OCI-LY3 (cell line): ENCODE measurements around the gene IFNLR1.

ENCODE experiments used
- H2AFZ ChIP-seq: fragments of 200-600, 300-600 bp; shearing (Covaris generic); 2 replicates; pipeline ENCODE4 v1.6.0; 2014; ENCODE audit warnings: antibody characterized with exemption, low read depth, low read length
- H3K27ac ChIP-seq: fragments of 200-600, 300-600 bp; sonication (generic); 2 replicates; pipeline ENCODE4 v1.5.1; 2014; ENCODE audit warnings: mild to moderate bottlenecking, low read length, moderate library complexity, mixed read lengths
- H3K27me3 ChIP-seq: fragments of 200-600, 300-600 bp; sonication (generic); 2 replicates; pipeline ENCODE4 v1.6.1; 2014; ENCODE audit warnings: low read depth, low read length, mixed read lengths
- H3K36me3 ChIP-seq: fragments of 200-600, 300-600 bp; sonication (generic); replicated peaks from 2 replicates; pipeline ENCODE3; 2014; ENCODE audit warnings: low read depth, low read length, mixed read lengths
- H3K4me1 ChIP-seq: fragments of 300-600, 200-600 bp; sonication (generic); 2 replicates; pipeline ENCODE4 v1.6.1; 2014; ENCODE audit warnings: low read length, mixed read lengths
- H3K4me2 ChIP-seq: fragments of 200-600, 300-600 bp; sonication (generic); 2 replicates; pipeline ENCODE4 v1.6.1; 2014; ENCODE audit warnings: low read length, mixed read lengths
- H3K4me3 ChIP-seq: fragments of 300-600, 200-600 bp; sonication (generic); 2 replicates; pipeline ENCODE4 v1.5.1; 2014; ENCODE audit warnings: antibody characterized with exemption, mild to moderate bottlenecking, low read length, moderate library complexity
- H3K79me2 ChIP-seq: fragments of 300-600, 200-600 bp; shearing (Covaris generic); 2 replicates; pipeline ENCODE4 v1.6.1; 2014; ENCODE audit warnings: mild to moderate bottlenecking, low read length, mixed read lengths
- H3K9ac ChIP-seq: fragments of 300-600, 200-600 bp; shearing (Covaris generic); 2 replicates; pipeline ENCODE4 v1.6.0; 2014; ENCODE audit warnings: mild to moderate bottlenecking, low read length, moderate library complexity
- H3K9me3 ChIP-seq: fragments of 200-600, 300-600 bp; shearing (Covaris generic); 2 replicates; pipeline ENCODE4 v1.6.1; 2014; ENCODE audit warnings: low read length, mixed read lengths; ENCODE audit not compliant: insufficient read depth
- H4K20me1 ChIP-seq: fragments of 200-600, 300-600 bp; sonication (generic); 2 replicates; pipeline ENCODE4 v1.6.1; 2016; ENCODE audit warnings: low read length, mixed read lengths; ENCODE audit not compliant: insufficient read depth
- EZH2phosphoT487 ChIP-seq: fragments of 200-600 bp; shearing (Covaris generic); IDR thresholded peaks from 2 replicates; pipeline ENCODE4 v1.6.1; 2018; ENCODE audit warnings: antibody characterized with exemption, mixed run types, low read depth
- TF ChIP-seq, protein P1 (sequence below): fragments of 200-600, 300-600 bp; sonication (generic); IDR thresholded peaks from 2 replicates; pipeline ENCODE4 v1.5.1; 2014; ENCODE audit warnings: antibody characterized with exemption, low read length, low read depth

Gene IFNLR1

DNA sequence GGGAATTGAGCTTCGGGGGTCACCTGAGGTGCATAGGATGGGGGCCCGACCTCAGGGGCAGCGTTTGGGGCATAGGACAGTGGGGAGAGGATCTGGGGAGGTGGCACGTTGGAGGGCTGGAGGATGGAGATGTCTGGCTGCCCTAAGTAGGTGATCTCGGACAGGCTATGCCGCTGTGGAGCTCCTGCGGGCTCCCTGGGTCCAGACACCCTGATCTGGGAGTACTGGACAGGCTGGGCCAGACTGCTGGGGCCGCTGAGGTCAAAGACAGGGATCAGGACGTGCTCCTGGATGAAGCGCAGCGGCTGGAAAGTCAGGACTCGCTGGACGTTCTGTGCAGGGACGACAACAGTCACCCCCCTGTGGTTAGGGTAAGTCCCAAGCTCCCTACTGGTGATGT lies 65.7 kb downstream of the IFNLR1 start:
- Histone ChIP-seq H3K79me2 (no peaks in the 10 kb centered on the region), H3K9me3 (no peaks in the 10 kb centered on the region), H4K20me1 (no peaks in the 10 kb centered on the region), H3K4me3 (no peak overlapping the region), H3K36me3 (no peaks in the 10 kb centered on the region), H3K27ac (no peak overlapping the region), H3K27me3 (peaks cover 2% of the 10 kb centered on the region; the same call in 1 of the 2 replicates), H3K9ac (no peak overlapping the region), H2AFZ (no peak overlapping the region), H3K4me2 (no peak overlapping the region), H3K4me1 (no peaks in the 10 kb centered on the region)
- TF ChIP-seq, protein P1, sequence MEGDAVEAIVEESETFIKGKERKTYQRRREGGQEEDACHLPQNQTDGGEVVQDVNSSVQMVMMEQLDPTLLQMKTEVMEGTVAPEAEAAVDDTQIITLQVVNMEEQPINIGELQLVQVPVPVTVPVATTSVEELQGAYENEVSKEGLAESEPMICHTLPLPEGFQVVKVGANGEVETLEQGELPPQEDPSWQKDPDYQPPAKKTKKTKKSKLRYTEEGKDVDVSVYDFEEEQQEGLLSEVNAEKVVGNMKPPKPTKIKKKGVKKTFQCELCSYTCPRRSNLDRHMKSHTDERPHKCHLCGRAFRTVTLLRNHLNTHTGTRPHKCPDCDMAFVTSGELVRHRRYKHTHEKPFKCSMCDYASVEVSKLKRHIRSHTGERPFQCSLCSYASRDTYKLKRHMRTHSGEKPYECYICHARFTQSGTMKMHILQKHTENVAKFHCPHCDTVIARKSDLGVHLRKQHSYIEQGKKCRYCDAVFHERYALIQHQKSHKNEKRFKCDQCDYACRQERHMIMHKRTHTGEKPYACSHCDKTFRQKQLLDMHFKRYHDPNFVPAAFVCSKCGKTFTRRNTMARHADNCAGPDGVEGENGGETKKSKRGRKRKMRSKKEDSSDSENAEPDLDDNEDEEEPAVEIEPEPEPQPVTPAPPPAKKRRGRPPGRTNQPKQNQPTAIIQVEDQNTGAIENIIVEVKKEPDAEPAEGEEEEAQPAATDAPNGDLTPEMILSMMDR = no peak
- no peak for TF ChIP-seq EZH2phosphoT487

DNA sequence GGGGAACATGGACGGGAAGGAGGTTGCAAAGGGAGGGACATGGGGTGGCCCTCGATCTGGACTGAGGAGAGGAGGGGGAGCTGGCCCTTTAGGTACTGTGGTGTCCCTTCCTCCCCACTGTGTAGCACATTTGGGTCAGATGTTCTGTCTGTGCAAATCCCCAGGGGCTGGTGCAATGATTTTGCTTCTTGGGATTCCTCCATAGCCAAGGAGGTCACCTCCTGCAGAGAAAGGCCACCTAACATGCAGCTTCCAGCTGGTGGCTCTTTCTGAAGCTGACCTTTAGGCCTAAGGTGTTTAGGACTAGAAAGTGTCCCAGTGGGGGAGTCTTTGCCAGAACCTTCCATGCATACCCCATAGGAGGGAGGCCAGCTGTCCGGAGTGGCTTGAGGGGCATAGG lies 66.1 kb downstream of the IFNLR1 start:
- Histone ChIP-seq H3K9ac (no peak overlapping the region), H3K27me3 (peaks cover 6% of the 10 kb centered on the region; the same call in 1 of the 2 replicates), H3K4me2 (no peak overlapping the region)

DNA sequence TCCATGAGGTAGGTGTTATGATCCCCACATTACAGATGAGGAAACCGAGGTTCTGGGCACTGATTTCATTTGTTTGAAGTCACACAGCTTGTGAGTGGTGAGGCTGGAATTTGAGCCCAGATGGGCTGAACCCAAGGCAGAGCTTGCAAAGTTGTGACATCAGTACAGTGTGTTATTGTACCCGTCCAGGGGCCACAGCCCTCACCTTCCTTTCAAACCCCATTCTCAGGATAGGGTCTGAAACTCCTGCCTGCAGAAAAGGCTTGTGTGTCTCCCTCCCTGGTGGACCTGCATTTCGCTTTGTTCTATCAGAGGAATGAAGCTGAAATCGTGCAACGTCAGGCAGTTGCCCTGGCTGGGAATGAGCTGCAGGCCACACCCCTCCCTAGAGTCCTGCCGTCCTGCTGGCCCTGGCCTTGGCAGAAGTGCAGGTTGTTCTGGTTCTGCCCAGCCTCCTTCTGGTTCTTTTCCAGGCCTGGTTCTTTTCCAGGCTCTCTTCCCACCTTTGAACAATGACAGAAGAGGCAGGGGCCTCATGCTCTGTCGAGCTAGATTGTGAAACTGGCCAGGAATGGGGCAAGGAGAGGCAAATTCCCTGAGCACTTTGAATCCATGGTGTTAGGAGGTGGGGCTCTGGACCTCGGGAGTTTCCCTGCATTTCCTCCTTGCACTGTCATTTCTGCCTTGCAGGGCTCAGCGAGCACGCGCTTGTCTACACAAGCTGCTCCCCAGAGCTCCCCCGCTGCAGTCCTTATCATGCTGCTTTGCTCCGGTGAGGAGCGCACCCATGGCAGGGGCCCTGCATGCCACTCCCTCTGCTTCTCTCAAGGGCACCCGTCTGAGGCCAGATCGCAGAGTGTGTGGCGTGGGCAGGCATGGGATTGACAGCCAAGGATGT lies 67.0 kb downstream of the IFNLR1 start:
- TF ChIP-seq, protein P1 = no peak
- no peak for TF ChIP-seq EZH2phosphoT487
- Histone ChIP-seq H3K9me3 (no peaks in the 10 kb centered on the region), H2AFZ (no peak overlapping the region), H3K27ac (no peak overlapping the region), H3K36me3 (no peaks in the 10 kb centered on the region), H3K27me3 (peaks cover 6% of the 10 kb centered on the region; the same call in 1 of the 2 replicates), H3K4me2 (no peak overlapping the region), H3K79me2 (no peaks in the 10 kb centered on the region), H4K20me1 (no peaks in the 10 kb centered on the region), H3K9ac (no peak overlapping the region), H3K4me1 (no peaks in the 10 kb centered on the region), H3K4me3 (no peak overlapping the region)

More for the DNA sequence above, 66.1 kb downstream of the IFNLR1 start:
- H3K27ac ChIP-seq = no peak overlapping the region
- no peak for TF ChIP-seq EZH2phosphoT487
- TF ChIP-seq, protein P1 = no peak
- H3K4me3 ChIP-seq = no peak overlapping the region
- H2AFZ ChIP-seq = no peak overlapping the region
- no peaks in the 10 kb centered on the region for H4K20me1 ChIP-seq
- no peaks in the 10 kb centered on the region for H3K79me2 ChIP-seq
- H3K4me1 ChIP-seq = no peaks in the 10 kb centered on the region
- no peaks in the 10 kb centered on the region for H3K9me3 ChIP-seq
- no peaks in the 10 kb centered on the region for H3K36me3 ChIP-seq

DNA sequence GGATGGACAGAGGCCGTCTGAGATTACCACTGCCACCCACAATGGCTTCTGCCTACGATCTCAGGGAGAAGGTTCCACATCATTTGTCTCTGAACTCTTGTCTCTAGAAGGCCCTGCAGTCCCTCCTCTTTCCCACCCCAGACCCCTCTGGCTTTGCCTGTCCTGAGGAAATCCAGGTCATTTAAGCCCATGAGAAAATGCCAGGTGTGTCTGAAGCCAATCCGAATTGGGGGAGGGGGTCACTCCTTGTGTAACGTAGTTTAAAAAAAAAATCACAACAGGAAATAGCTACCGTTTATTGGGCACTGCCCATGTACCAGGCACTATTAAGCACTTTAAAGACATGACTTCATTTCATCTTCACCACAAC lies 67.6 kb downstream of the IFNLR1 start:
- no peak overlapping the region for H2AFZ ChIP-seq
- no peaks in the 10 kb centered on the region for H3K4me1 ChIP-seq
- no peak overlapping the region for H3K4me3 ChIP-seq
- H3K79me2 ChIP-seq = no peaks in the 10 kb centered on the region
- no peak overlapping the region for H3K4me2 ChIP-seq
- no peaks in the 10 kb centered on the region for H3K36me3 ChIP-seq
- H3K27me3 ChIP-seq = peaks cover 6% of the 10 kb centered on the region; the same call in 1 of the 2 replicates
- H3K27ac ChIP-seq = no peak overlapping the region
- H4K20me1 ChIP-seq = no peaks in the 10 kb centered on the region
- no peaks in the 10 kb centered on the region for H3K9me3 ChIP-seq
- TF ChIP-seq, protein P1 = no peak
- no peak for TF ChIP-seq EZH2phosphoT487
- H3K9ac ChIP-seq = no peak overlapping the region
